A204.1 (cell line): Measurements from ENCODE around the gene CLPTM1.
"Not testable (repeated sequence)": the region's sequence is repeated elsewhere in the genome, so short reads cannot be mapped to it uniquely, and the experiment has no call there.

Source experiments
- FAIRE-seq: peaks from 2 replicates; lab custom pipeline; 2012; peaks lifted over from hg19 to GRCh38; lab: Jason Lieb, UNC

Gene CLPTM1

GRCh38 chr19:44942067-44942571 is 13.1 kb upstream of the CLPTM1 start, which contains the start of gene APOC4:
TSS of gene APOC4 (plus strand) at chr19:44942237. CDS start at chr19:44942278, 41 bp downstream.
- FAIRE-seq = no peak

GRCh38 chr19:44943801-44944249 is 11.4 kb upstream of the CLPTM1 start:
- no peak for FAIRE-seq

- no peak for FAIRE-seq
Measured at GRCh38 chr19:44947041-44947581, 8.1 kb upstream of the CLPTM1 start.

- FAIRE-seq = no peak
Measured at GRCh38 chr19:44948237-44948636, 6.9 kb upstream of the CLPTM1 start.

GRCh38 chr19:44948763-44949374 is 6.3 kb upstream of the CLPTM1 start:
- no peak for FAIRE-seq

GRCh38 chr19:44949550-44949949 is 5.6 kb upstream of the CLPTM1 start:
- no peak for FAIRE-seq

- no peak for FAIRE-seq
Measured at GRCh38 chr19:44951179-44952159, 3.7 kb upstream of the CLPTM1 start.

- FAIRE-seq = no peak
Measured at GRCh38 chr19:44954278-44954648, 917 bp upstream of the CLPTM1 start.

GRCh38 chr19:44955505-44956439 is 592 bp downstream of the CLPTM1 start:
- FAIRE-seq = no peak

GRCh38 chr19:44957526-44957925 is 2.3 kb downstream of the CLPTM1 start:
- no peak for FAIRE-seq

- no peak for FAIRE-seq
Measured at GRCh38 chr19:44958090-44958489, 2.9 kb downstream of the CLPTM1 start.

- no peak for FAIRE-seq
Measured at GRCh38 chr19:44959691-44960090, 4.5 kb downstream of the CLPTM1 start.

GRCh38 chr19:44960906-44961728 is 5.9 kb downstream of the CLPTM1 start:
- no peak for FAIRE-seq

GRCh38 chr19:44961821-44962220 is 6.6 kb downstream of the CLPTM1 start:
- no peak for FAIRE-seq

- FAIRE-seq = no peak
Measured at GRCh38 chr19:44968118-44968517, 12.9 kb downstream of the CLPTM1 start.

- no peak for FAIRE-seq
Measured at GRCh38 chr19:44968670-44969069, 13.5 kb downstream of the CLPTM1 start.

- no peak for FAIRE-seq
Measured at GRCh38 chr19:44969437-44969836, 14.3 kb downstream of the CLPTM1 start.

- not testable (repeated sequence) for FAIRE-seq
Measured at GRCh38 chr19:44971451-44971850, 16.3 kb downstream of the CLPTM1 start.

- no peak for FAIRE-seq
Measured at GRCh38 chr19:44972802-44973201, 17.6 kb downstream of the CLPTM1 start.

GRCh38 chr19:44973982-44974735 is 19.0 kb downstream of the CLPTM1 start:
- no peak for FAIRE-seq
